Activated naive CD8-positive, alpha-beta T cell treated with anti-CD3 and anti-CD28 coated beads for 36 hours (primary cell): ENCODE data around the gene CCDC85C. TPM values are rescaled to one million over a fixed set of nuclear protein-coding genes. Genes with fewer than 3 reads are reported as not detected.

Source experiments
- DNase-seq: peaks from one replicate; pipeline ENCODE4 v3.0.0; 2021
- H3K27ac Mint-ChIP-seq: one replicate; pipeline ENCODE4 v1.8.0; 2022; ENCODE audit warnings: mild to moderate bottlenecking, moderate library complexity, mixed read lengths
- H3K27me3 Mint-ChIP-seq: one replicate; pipeline ENCODE4 v1.8.0; 2022; ENCODE audit warnings: mild to moderate bottlenecking, mixed read lengths
- H3K36me3 Mint-ChIP-seq: one replicate; pipeline ENCODE4 v1.8.0; 2021; ENCODE audit warnings: mild to moderate bottlenecking, mixed read lengths
- H3K4me1 Mint-ChIP-seq: one replicate; pipeline ENCODE4 v1.8.0; 2021; ENCODE audit warnings: mixed read lengths
- H3K4me3 Mint-ChIP-seq: one replicate; pipeline ENCODE4 v1.8.0; 2022; ENCODE audit warnings: mild to moderate bottlenecking, moderate library complexity, mixed read lengths
- H3K9me3 Mint-ChIP-seq: one replicate; pipeline ENCODE4 v1.8.0; 2022; ENCODE audit warnings: mixed read lengths
- total RNA-seq, 2 experiments: library from RNA; stranded (reverse); gene quantifications; one replicate each; pipeline ENCODE4 v1.2.3, GENCODE V29; 2021

The CCDC85C gene
- total RNA-seq, 2 experiments from 2014 or later: 6.3 to 8.9 TPM

DNA sequence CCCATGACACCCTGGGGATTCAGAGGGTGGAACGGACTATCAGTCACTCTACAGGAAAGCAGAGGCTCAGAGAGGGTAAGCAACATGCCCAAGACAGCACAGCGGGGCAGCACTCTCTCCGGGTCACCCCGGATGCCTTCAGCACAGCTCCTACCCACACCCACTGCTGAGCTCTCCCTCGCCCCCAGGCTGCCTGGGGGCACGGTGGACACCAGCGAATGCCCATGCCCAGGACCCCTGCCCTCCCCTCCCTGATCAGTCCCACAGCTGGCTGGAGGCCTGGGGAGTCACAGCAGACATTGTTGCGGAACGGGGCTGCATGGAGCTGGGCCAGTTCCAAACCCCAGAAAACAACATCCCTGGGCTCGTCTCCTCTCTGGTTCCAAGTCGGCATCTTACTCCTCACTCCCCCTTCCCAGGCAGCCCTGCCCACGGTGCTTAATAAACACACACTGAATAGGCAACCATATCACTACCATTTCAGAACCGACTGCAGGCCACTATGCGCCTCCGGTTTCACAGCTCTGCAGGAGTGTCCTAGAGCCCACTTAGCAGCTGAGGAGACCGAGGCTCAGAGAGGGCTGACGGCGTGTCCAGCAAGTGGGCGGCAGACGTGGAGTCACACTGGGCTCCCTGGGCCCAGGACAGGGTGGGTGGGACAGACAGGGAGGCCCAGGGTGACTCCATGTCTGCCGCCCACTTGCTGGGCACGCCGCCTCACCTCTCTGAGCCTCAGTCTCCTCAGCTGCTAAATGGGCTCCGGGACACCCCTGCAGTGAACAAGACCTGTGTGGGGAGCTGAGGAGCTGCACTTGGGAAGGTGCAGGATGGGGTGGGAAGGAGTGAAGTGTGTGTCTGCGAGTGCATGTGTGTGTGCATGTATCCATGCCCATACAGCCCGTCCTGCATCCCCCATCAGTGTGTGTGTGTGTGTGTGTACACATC is 27.0 kb downstream of the CCDC85C start:
- peaks cover 2% of the 10 kb centered on the region for H3K4me1 Mint-ChIP-seq
- H3K36me3 Mint-ChIP-seq: no peaks in the 10 kb centered on the region
- no peak for DNase-seq
- no peak overlapping the region for H3K4me3 Mint-ChIP-seq
- H3K27me3 Mint-ChIP-seq: no peaks in the 10 kb centered on the region
- H3K9me3 Mint-ChIP-seq: no peaks in the 10 kb centered on the region
- H3K27ac Mint-ChIP-seq: no peak overlapping the region

- Mint-ChIP-seq H3K27me3 (no peaks in the 10 kb centered on the region), H3K4me1 (peaks cover 2% of the 10 kb centered on the region), H3K4me3 (no peak overlapping the region), H3K9me3 (no peaks in the 10 kb centered on the region), H3K36me3 (no peaks in the 10 kb centered on the region), H3K27ac (no peak overlapping the region)
- no peak for DNase-seq
Observed at GRCh38 chr14:99576304-99576703, 27.7 kb downstream of the CCDC85C start.

DNA sequence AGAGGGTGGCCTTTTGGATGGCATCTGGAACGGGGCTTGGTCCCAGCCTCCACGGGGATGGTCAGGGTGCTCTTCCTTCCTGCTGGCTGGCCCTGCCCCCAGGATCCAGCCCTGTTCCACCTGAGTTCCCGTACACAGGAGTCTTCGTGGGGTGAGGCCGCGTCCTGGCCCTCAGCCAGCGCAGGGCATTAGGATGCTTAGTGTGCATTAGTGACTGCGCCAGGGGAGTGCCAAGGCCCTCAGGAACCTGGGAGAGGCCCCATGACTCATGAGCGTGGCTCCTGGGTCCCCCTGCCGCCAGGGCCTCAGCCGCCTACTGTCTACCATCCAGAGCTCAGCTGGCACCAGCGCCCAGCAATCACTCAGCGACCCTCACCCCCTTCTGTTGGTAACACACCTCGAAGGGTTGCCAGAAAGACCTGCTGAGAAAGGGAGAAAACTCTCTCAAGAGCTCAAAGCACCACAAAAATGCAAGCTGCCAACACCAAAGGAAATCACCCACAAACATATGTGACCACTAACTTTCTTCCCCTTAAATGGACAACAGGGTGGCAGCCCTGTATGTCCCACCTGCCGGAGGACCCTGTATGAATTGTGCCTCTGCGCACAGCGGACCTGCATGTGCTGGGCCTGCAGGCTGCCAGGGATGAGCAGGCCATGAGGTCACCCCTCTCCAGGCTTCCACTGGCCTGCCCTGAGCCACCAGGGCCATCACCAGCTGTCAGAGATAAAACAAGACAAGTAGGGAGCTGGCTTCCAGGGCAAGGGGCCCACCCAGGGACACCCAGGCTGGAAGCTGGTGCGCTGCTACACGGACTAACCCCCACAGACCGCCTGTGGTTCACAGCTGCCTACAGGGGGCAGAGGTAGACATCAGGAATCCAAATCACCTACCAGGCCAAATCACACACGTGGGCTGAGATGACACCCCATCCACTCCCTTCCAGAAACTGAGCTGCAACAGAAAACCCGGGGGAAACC is 28.7 kb downstream of the CCDC85C start:
- no peaks in the 10 kb centered on the region for H3K9me3 Mint-ChIP-seq
- H3K27ac Mint-ChIP-seq: no peak overlapping the region
- H3K27me3 Mint-ChIP-seq: no peaks in the 10 kb centered on the region
- no peaks in the 10 kb centered on the region for H3K36me3 Mint-ChIP-seq
- DNase-seq: no peak
- H3K4me3 Mint-ChIP-seq: no peak overlapping the region
- H3K4me1 Mint-ChIP-seq: peaks cover 2% of the 10 kb centered on the region

- Mint-ChIP-seq H3K4me3 (no peak overlapping the region), H3K4me1 (peaks cover 5% of the 10 kb centered on the region), H3K27me3 (no peaks in the 10 kb centered on the region), H3K36me3 (no peaks in the 10 kb centered on the region), H3K9me3 (no peaks in the 10 kb centered on the region), H3K27ac (no peak overlapping the region)
- DNase-seq: no peak
Observed at GRCh38 chr14:99574099-99574880, 29.7 kb downstream of the CCDC85C start.

DNA sequence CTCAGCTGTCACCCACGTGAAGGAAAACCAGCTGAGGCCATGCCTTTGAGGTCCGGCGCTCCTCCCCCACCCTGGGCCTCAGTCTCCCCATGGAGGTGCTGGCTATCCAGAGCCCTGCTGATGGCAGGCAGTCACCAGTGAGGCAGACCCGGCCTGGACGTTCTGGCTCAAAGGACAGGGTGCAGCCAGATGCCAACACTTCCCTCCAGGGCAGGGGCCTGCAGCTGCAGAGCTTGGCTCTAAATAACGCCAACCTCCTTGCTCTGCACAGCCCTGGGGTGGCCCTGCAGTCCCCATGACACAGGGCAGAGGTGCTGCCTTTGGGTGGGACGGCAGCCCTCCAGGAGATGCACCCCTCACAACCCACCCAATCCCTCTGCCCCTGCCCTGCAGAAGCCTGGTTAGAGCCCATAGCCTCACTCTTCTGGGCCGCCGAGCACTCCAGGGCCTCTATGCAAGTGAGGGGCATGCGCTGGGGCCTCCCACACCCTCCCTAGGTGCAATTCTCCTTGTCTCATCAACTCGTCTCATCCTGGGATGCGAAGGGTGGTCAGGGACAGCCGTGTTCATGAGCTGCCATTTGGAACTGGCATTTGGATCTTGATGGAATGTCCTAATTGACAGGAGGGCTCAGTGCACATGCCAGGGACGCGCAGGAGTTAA is 30.4 kb downstream of the CCDC85C start:
- no peaks in the 10 kb centered on the region for H3K9me3 Mint-ChIP-seq
- peaks cover 5% of the 10 kb centered on the region for H3K4me1 Mint-ChIP-seq
- no peak overlapping the region for H3K4me3 Mint-ChIP-seq
- H3K27ac Mint-ChIP-seq: no peak overlapping the region
- H3K27me3 Mint-ChIP-seq: no peaks in the 10 kb centered on the region
- DNase-seq: no peak
- no peaks in the 10 kb centered on the region for H3K36me3 Mint-ChIP-seq

DNA sequence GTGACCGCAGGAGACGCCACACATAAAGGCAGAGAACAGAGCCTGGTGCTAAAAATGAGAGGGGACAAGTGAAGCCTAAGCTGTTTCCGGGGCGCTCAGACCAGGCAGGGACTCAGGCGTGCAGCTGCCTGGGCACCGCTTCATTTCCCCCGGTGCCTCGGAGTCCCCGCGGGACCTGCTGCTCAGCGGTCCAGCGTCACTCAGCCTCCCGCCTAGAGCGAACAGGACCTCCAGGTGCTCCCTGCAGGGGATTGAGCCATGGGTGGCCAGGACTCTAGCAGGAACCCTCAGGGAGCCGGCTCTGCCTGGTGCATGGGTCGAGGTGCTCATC is 31.0 kb downstream of the CCDC85C start:
- no peaks in the 10 kb centered on the region for H3K9me3 Mint-ChIP-seq
- no peak for DNase-seq
- H3K4me1 Mint-ChIP-seq: peaks cover 5% of the 10 kb centered on the region
- H3K36me3 Mint-ChIP-seq: no peaks in the 10 kb centered on the region
- no peaks in the 10 kb centered on the region for H3K27me3 Mint-ChIP-seq
- no peak overlapping the region for H3K27ac Mint-ChIP-seq
- no peak overlapping the region for H3K4me3 Mint-ChIP-seq

- no peak for DNase-seq
- Mint-ChIP-seq H3K27ac (no peak overlapping the region), H3K27me3 (no peaks in the 10 kb centered on the region), H3K4me3 (no peak overlapping the region), H3K4me1 (peaks cover 5% of the 10 kb centered on the region), H3K9me3 (no peaks in the 10 kb centered on the region), H3K36me3 (no peaks in the 10 kb centered on the region)
Observed at GRCh38 chr14:99572173-99572999, 31.6 kb downstream of the CCDC85C start.

GRCh38 chr14:99571303-99571986 is 32.6 kb downstream of the CCDC85C start:
- Mint-ChIP-seq H3K27ac (no peak overlapping the region), H3K36me3 (no peaks in the 10 kb centered on the region), H3K4me3 (no peak overlapping the region), H3K27me3 (no peaks in the 10 kb centered on the region), H3K9me3 (no peaks in the 10 kb centered on the region), H3K4me1 (peaks cover 5% of the 10 kb centered on the region)
- DNase-seq: no peak

GRCh38 chr14:99570544-99571302 is 33.3 kb downstream of the CCDC85C start:
- Mint-ChIP-seq H3K4me1 (peaks cover 5% of the 10 kb centered on the region), H3K27ac (no peak overlapping the region), H3K27me3 (no peaks in the 10 kb centered on the region)

DNA sequence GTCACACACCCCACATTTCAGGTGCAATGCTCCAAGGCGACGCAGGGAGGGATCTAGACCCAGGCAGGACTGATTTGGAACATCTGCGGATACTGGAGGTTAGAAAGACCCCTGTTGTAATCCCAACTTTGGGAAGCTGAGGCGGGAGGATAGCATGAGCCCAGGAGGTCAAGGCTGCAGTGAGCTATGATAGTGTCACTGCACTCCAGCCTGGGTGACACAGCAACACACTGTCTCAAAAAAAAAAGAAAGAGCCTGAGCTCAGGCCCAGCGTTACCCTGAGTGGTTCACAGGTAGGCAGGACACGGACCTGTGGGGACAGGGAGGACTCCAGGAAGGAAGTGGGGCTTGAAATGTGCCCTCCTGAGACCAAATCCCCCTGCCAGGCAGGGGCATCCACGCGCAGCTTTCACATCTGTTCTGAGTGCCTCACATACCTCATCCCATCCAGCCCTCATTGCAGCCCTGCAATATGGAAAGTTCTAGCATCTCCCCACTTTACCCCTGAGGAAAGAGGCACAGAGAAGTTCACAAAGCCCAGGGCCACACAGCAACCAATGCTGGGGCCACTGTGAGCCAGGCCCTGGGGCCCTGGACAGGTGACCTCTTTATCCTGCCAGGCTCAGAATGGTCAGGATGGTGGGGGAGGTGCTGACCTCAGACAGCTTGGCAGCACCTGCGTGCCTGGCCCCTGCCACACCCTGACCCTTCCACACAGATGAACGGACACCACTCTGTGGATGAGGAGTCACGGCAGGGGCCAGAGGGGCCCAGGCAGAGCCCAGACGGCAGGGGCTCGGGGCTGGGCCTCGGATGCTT is 34.1 kb downstream of the CCDC85C start:
- Mint-ChIP-seq H3K27ac (no peak overlapping the region), H3K9me3 (no peaks in the 10 kb centered on the region), H3K4me3 (no peak overlapping the region), H3K4me1 (peaks cover 5% of the 10 kb centered on the region), H3K27me3 (no peaks in the 10 kb centered on the region), H3K36me3 (no peaks in the 10 kb centered on the region)
- DNase-seq: no peak

More at GRCh38 chr14:99570544-99571302, 33.3 kb downstream of the CCDC85C start:
- H3K9me3 Mint-ChIP-seq: no peaks in the 10 kb centered on the region
- no peaks in the 10 kb centered on the region for H3K36me3 Mint-ChIP-seq
- no peak overlapping the region for H3K4me3 Mint-ChIP-seq
- DNase-seq: no peak

- Mint-ChIP-seq H3K4me3 (no peak overlapping the region), H3K4me1 (peaks cover 5% of the 10 kb centered on the region), H3K9me3 (no peaks in the 10 kb centered on the region), H3K27me3 (no peaks in the 10 kb centered on the region), H3K27ac (no peak overlapping the region), H3K36me3 (no peaks in the 10 kb centered on the region)
- DNase-seq: no peak
Observed at GRCh38 chr14:99568567-99569560, 35.1 kb downstream of the CCDC85C start.
